A549 treated with RU486 at 1 μM for 4 hours (cell line): ENCODE data around the gene JAG1. TPM values are rescaled to one million over a fixed set of nuclear protein-coding genes. Genes with fewer than 3 reads are reported as not detected.

ENCODE experiments used
- total RNA-seq: library from RNA; stranded (reverse); fragments of 200-300 nt; extraction: Qiagen RNA extraction; gene quantifications from 5 replicates; pipeline ENCODE4 v1.2.3, GENCODE V29; 2022; ENCODE audit warnings: low read depth

JAG1 gene
- total RNA-seq: 35.2 to 57.3 TPM (median 51.9 TPM) in 5 replicates

DNA sequence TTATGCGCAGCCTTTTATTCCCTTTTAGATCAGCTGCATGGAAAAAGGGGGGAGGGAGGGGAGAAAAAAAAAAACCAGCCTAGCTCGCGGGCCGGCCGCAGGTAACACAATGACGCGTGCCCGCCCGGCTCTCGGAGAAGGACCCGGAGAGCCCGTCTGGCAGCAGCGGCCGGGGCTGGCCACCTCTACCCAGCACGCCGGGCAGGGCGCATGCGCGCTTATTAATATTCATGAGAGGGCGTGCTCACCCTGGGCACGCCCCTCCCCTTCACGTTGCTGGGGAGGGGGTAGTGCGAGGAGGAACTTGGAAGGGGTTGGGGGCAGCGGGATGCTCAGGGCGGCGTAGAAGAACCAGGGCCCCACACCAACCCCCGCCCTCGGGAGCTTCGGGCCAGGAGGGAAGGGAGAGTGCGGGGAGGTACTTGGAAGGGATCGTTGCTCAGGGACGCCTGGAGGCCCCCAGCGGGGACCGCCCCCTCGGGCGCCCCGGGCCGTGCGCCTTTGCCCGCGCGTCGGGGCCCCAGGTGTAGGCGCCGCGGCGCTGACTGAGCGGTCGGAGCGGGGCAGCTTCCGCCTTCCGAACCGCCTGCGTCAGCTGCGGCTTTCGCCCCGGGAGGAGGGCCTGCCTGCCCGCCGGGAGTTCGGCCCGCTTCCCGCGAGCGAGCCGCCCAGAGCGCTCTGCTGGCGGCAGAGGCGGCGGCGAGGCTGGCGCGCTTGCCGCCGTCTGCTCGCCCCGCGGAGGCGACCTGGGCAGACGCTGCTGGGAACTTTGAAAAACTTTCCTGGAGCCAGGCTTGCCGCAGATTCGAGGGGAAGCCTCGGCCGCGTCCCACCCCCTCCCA is at the start of gene JAG1:
Gene JAG1 (minus strand): TSS at position 158 of the 842 bp plus-strand sequence. CDS start 469 bp downstream, outside the sequence.

Other genes starting within 250 kb of the JAG1 start
- gene MKKS, start 239.8 kb downstream of the JAG1 start, total RNA-seq: 16.3 to 21.3 TPM (median 20.5 TPM) in 5 replicates
- 2.2 to 2.9 TPM (median 2.6 TPM) in 5 replicates for gene SLX4IP, start 238.7 kb downstream of the JAG1 start, total RNA-seq